Neural progenitor cell (in vitro differentiated cells): ENCODE measurements around the gene GATA5. TPM values are rescaled to one million over a fixed set of nuclear protein-coding genes. Genes with fewer than 3 reads are reported as not detected.
A peak's percentile ranks its signal among the peaks of the same experiment; 100 is the strongest.

ENCODE experiments used
- DNase-seq: peaks from one replicate; pipeline ENCODE4 v3.0.0-alpha.2; 2016; ENCODE audit warnings: low spot score
- H2AFZ ChIP-seq: fragments of 200-600 bp; sonication (generic); replicated peaks from 2 replicates; pipeline ENCODE4 v1.6.1; 2016; ENCODE audit warnings: antibody characterized with exemption
- H3F3A ChIP-seq: fragments of 200-600 bp; sonication (generic); 2 replicates; pipeline ENCODE4 v1.6.1; 2016; ENCODE audit warnings: antibody characterized with exemption, low read depth
- H3K27ac ChIP-seq: fragments of 200-600 bp; sonication (generic); 2 replicates; pipeline ENCODE4 v1.5.1; 2016; ENCODE audit warnings: mild to moderate bottlenecking
- H3K27me3 ChIP-seq: fragments of 200-600 bp; sonication (generic); 2 replicates; pipeline ENCODE4 v1.6.1; 2016; ENCODE audit warnings: mild to moderate bottlenecking, moderate library complexity
- H3K36me3 ChIP-seq: fragments of 200-600 bp; sonication (generic); 2 replicates; pipeline ENCODE4 v1.5.1; 2016
- H3K4me1 ChIP-seq: fragments of 200-600 bp; sonication (generic); 2 replicates; pipeline ENCODE4 v1.6.1; 2016; ENCODE audit warnings: mixed run types
- H3K4me2 ChIP-seq: fragments of 200-600 bp; sonication (generic); 2 replicates; pipeline ENCODE4 v1.6.1; 2016
- H3K4me3 ChIP-seq: fragments of 200-600 bp; sonication (generic); 2 replicates; pipeline ENCODE4 v1.5.1; 2016
- H3K79me2 ChIP-seq: fragments of 200-600 bp; sonication (generic); 2 replicates; pipeline ENCODE4 v1.6.1; 2016; ENCODE audit warnings: low read depth
- H3K9ac ChIP-seq: fragments of 200-600 bp; sonication (generic); 2 replicates; pipeline ENCODE4 v1.6.1; 2016
- H3K9me3 ChIP-seq: fragments of 200-600 bp; sonication (generic); 2 replicates; pipeline ENCODE4 v1.5.1; 2016; ENCODE audit warnings: low read depth
- H4K20me1 ChIP-seq: fragments of 200-600 bp; sonication (generic); 2 replicates; pipeline ENCODE4 v1.6.1; 2016; ENCODE audit warnings: low read depth
- H3K27ac Mint-ChIP-seq: 3 replicates; pipeline ENCODE4 v1.8.0; 2021; ENCODE audit warnings: mixed read lengths
- H3K27me3 Mint-ChIP-seq: 2 replicates; pipeline ENCODE4 v1.8.0; 2022; ENCODE audit warnings: low read depth, mild to moderate bottlenecking, inconsistent platforms, moderate library complexity, mixed read lengths; ENCODE audit not compliant: insufficient read depth
- H3K36me3 Mint-ChIP-seq: 3 replicates; pipeline ENCODE4 v1.8.0; 2021; ENCODE audit warnings: mixed read lengths
- H3K4me1 Mint-ChIP-seq: 3 replicates; pipeline ENCODE4 v1.8.0; 2021; ENCODE audit warnings: mixed read lengths
- H3K4me3 Mint-ChIP-seq: 3 replicates; pipeline ENCODE4 v1.8.0; 2021; ENCODE audit warnings: mild to moderate bottlenecking, moderate library complexity, mixed read lengths
- H3K9me3 Mint-ChIP-seq: 3 replicates; pipeline ENCODE4 v1.8.0; 2020; ENCODE audit warnings: mixed read lengths
- CTCF ChIP-seq: fragments of 200-600 bp; sonication (generic); IDR thresholded peaks from 2 replicates; pipeline ENCODE4 v1.5.1; 2017; ENCODE audit warnings: antibody characterized with exemption, mild to moderate bottlenecking
- EZH2 ChIP-seq: fragments of 200-600 bp; sonication (generic); IDR thresholded peaks from 2 replicates; pipeline ENCODE4 v1.6.1; 2017; ENCODE audit warnings: antibody characterized with exemption, mild to moderate bottlenecking, moderate library complexity
- EZH2phosphoT487 ChIP-seq: fragments of 200-600 bp; sonication (generic); IDR thresholded peaks from 2 replicates; pipeline ENCODE4 v1.6.1; 2017; ENCODE audit warnings: antibody characterized with exemption
- total RNA-seq: library from RNA; depleted of rRNA; stranded (reverse); fragments of >200 nt; gene quantifications from 2 replicates; pipeline ENCODE4 v1.2.3, GENCODE V29; 2015; ENCODE audit warnings: low replicate concordance

Gene GATA5
- total RNA-seq, 1 donor from 2014 or later, result not detected

- no peaks in the 10 kb centered on the region for H3F3A ChIP-seq
- no peaks in the 10 kb centered on the region for H3K36me3 Mint-ChIP-seq
- H3K4me3 Mint-ChIP-seq, result no peak overlapping the region
- peaks cover 25% of the 10 kb centered on the region for H3K27me3 Mint-ChIP-seq
- peaks cover 14% of the 10 kb centered on the region for H3K4me1 ChIP-seq
- no peaks in the 10 kb centered on the region for H3K9me3 ChIP-seq
- H4K20me1 ChIP-seq, result no peaks in the 10 kb centered on the region
- peaks cover 8% of the 10 kb centered on the region for H3K27me3 ChIP-seq
- H3K27ac ChIP-seq, result no peak overlapping the region
- no peak overlapping the region for H2AFZ ChIP-seq
- H3K9me3 Mint-ChIP-seq, result no peaks in the 10 kb centered on the region
- H3K9ac ChIP-seq, result no peak overlapping the region
- H3K4me1 Mint-ChIP-seq, result peaks cover 11% of the 10 kb centered on the region
- DNase-seq, result no peak
- H3K27ac Mint-ChIP-seq, result no peak overlapping the region
- TF ChIP-seq CTCF (no peak), EZH2phosphoT487 (no peak), EZH2 (no peak)
- no peaks in the 10 kb centered on the region for H3K36me3 ChIP-seq
- H3K4me2 ChIP-seq, result no peak overlapping the region
- H3K4me3 ChIP-seq, result no peak overlapping the region
- no peaks in the 10 kb centered on the region for H3K79me2 ChIP-seq
Measured at GRCh38 chr20:62430311-62430853, 45.4 kb downstream of the GATA5 start.

DNA sequence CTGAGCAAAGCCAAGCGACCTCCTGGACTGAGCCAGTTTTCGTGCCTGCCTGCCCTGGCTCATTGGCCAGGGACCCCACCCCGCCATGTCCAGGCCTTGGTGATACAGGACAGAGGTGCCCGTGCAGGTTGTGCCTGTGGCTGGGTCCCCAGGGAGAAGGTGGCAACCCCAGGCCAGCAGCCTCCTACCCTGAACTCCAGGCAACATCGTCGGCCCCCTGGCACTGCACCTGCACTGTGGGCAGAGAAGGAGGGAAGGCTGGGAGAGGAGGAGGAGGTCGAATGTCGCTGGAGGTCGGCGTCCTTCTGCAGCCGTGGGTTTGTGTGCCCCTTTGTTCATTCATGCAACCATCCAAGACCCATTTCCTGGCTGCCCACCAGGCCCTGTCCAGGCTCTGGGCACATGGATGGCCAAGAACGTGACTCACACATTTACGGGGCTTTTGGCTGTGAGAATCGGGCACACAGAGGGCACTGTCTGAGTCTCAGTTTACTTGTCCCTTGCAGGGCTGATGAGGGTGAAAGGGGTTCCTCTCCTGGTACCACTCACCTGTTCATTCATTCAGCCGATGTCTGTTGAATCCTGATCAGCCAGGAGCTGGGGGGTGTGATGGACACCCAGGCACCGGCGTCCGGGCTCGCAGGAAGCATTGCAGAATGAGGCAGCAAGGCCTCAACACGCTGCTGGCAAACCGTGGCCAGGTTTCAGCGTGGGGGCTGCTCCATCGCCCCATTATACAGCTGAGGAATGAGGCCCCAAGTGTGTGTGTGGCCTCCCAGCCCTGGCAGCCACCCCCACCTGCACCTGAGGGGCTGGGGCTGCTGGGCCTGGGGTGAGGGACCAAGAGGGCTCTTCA lies 46.1 kb downstream of the GATA5 start:
- H2AFZ ChIP-seq, result no peak overlapping the region
- H3K27me3 Mint-ChIP-seq, result peaks cover 25% of the 10 kb centered on the region
- TF ChIP-seq EZH2 (no peak), CTCF (no peak), EZH2phosphoT487 (no peak)
- H3K4me1 ChIP-seq, result peaks cover 14% of the 10 kb centered on the region
- no peak overlapping the region for H3K9ac ChIP-seq
- peaks cover 11% of the 10 kb centered on the region for H3K4me1 Mint-ChIP-seq
- no peaks in the 10 kb centered on the region for H3F3A ChIP-seq
- H3K36me3 Mint-ChIP-seq, result no peaks in the 10 kb centered on the region
- no peak for DNase-seq
- no peak overlapping the region for H3K4me3 ChIP-seq
- no peaks in the 10 kb centered on the region for H4K20me1 ChIP-seq
- no peak overlapping the region for H3K4me3 Mint-ChIP-seq
- H3K36me3 ChIP-seq, result no peaks in the 10 kb centered on the region
- no peak overlapping the region for H3K4me2 ChIP-seq
- H3K27ac ChIP-seq, result no peak overlapping the region
- H3K27me3 ChIP-seq, result peaks cover 8% of the 10 kb centered on the region
- no peaks in the 10 kb centered on the region for H3K79me2 ChIP-seq
- no peak overlapping the region for H3K27ac Mint-ChIP-seq
- H3K9me3 Mint-ChIP-seq, result no peaks in the 10 kb centered on the region
- H3K9me3 ChIP-seq, result no peaks in the 10 kb centered on the region

DNA sequence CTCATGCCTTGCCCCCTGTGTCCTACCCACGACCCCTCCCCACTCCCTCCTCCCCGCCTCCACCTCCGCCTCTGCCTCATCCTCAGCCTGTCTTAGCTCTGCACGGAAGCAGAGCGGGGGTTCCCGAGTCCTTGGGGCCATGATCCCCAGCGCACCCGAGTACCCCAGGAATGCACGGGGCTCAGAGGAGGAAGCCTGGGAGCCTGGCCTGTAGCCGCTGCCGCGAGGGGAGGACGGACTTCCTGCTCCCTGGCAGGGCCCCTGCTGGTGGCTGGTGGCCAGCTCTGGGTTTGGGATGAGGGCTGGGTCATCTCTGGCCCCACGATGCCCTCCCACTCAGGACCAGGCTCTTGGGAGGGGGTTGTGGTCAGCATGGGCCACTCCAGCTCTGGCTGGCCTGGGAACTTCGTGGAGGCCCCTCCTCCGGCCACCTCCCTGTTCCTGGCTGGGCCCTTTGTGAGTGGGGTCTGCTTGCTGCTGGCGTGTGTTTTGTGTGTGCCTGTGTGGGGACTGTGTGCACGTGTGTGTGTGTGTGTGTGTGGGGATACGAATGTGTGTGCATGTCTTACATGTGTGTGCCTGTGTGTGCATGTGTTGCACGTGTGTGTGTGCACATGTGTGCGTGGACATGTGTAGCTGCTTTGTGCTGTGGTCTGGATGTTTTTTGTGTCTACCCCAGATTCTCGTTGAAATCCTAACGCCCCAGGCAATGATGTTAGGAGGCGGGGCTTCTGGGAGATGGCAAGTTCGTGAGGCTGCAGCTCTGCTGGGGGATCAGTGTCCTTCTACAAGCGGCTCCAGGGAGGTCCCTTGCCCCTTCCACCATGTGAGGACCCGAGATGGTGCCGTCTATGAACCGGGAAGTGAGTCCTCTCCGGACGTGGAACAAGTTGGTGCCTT lies 47.1 kb downstream of the GATA5 start:
- Histone ChIP-seq H3K4me1 (peaks cover 14% of the 10 kb centered on the region), H3K4me3 (no peak overlapping the region), H3F3A (no peaks in the 10 kb centered on the region), H3K79me2 (no peaks in the 10 kb centered on the region), H4K20me1 (no peaks in the 10 kb centered on the region), H3K27me3 (peaks cover 8% of the 10 kb centered on the region), H3K36me3 (no peaks in the 10 kb centered on the region), H3K4me2 (no peak overlapping the region), H3K9me3 (no peaks in the 10 kb centered on the region), H3K9ac (no peak overlapping the region), H2AFZ (no peak overlapping the region), H3K27ac (no peak overlapping the region)
- Mint-ChIP-seq H3K27ac (peak overlapping the region; percentile 93), H3K36me3 (no peaks in the 10 kb centered on the region), H3K9me3 (no peaks in the 10 kb centered on the region), H3K4me3 (peak overlapping the region; percentile 56), H3K4me1 (peaks cover 11% of the 10 kb centered on the region), H3K27me3 (peaks cover 19% of the 10 kb centered on the region)
- no peak for DNase-seq
- TF ChIP-seq CTCF, result no peak
- TF ChIP-seq EZH2, result no peak
- no peak for TF ChIP-seq EZH2phosphoT487
